SK-N-DZ (cell line): ENCODE results near the gene MYCBP2.

Experiments used
- DNase-seq: peaks from one replicate; pipeline ENCODE4 v3.0.0-alpha.2; 2015; ENCODE audit warnings: low spot score

Gene MYCBP2

GRCh38 chr13:77094773-77095172 is 232.1 kb downstream of the MYCBP2 start:
- no peak for DNase-seq

DNA sequence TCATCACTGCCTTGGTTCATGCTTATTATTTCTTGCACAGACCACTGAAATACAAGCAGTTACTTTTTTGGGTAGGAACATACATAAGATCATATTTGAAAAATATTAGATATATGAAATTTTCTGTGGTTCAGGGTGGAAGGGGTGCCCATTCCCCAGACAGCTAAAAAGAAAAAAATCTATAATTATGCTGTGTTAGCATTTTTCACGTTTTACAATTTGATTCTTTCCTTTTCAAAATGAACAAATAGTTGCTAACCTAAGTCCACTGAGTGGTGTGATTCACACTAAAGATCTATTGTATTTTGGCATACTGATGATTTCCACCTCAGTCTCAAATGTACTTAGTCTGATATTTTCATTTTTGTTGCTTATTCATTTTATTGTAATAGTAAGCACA is 233.2 kb downstream of the MYCBP2 start:
- no peak for DNase-seq

DNA sequence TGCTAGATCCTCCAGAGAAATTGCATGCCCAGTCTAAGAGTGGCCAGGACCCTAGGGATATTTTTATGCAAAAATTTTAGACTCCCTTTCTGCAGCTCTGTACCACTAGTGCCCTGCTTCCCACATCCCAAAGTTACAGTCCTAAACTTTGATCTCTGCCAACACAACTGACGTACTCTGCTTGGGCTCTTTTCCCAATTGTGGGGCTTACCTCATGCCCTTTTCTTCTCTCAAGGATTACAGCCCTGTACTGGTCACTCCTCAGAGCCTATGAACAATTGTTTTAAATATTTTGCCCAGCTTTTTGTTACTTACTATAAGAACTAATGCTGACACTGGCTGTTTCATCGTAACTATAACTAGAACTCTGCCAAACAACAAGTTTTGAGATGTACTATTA is 242.1 kb downstream of the MYCBP2 start:
- no peak for DNase-seq

GRCh38 chr13:77079902-77080413 is 246.9 kb downstream of the MYCBP2 start:
- DNase-seq: no peak

- DNase-seq: no peak
These were observed 259.4 kb downstream of the MYCBP2 start for GRCh38 chr13:77067519-77067918.

- DNase-seq: no peak
These were observed 261.3 kb downstream of the MYCBP2 start for GRCh38 chr13:77065461-77066147.

- DNase-seq: no peak
These were observed 264.8 kb downstream of the MYCBP2 start for GRCh38 chr13:77062097-77062496.

GRCh38 chr13:77061362-77061761 is 265.5 kb downstream of the MYCBP2 start:
- DNase-seq: no peak

DNA sequence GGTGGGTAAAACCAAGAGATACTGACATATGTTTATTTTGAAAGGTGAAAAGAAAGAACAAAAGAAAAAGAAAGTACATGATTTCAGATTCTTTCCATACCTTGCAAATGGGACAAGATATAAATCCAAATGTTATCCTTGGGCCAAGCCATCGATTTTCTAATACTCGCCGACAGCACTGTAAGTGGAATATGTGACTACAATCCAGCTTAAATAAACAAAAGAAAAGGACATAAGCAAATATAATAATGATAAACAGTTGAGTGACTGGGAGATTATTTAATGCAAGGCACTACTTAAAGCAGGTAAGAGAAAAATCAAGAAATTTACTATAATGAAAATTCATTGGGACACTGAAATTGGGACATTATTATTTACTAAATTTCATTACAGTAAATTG is 270.0 kb downstream of the MYCBP2 start:
- no peak for DNase-seq

GRCh38 chr13:77056382-77056781 is 270.5 kb downstream of the MYCBP2 start:
- no peak for DNase-seq

DNA sequence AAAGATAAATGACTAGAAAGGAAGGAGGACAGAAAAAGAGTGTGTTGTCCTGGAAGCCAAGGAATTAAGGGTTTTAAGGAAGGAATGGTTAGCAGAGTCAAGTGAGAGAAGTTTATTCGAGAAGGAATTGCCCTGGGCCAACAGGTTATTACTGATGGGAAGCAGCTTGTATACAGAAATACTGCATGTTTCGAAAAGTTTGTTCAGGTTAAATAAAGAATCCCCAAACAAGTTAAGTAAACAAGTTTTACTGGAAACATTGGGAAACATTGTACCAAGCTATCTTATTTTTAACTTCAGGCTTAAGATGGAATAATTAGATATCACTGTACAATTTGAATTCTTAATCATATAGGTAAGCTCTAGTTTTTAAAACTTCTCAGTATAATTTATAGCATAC is 271.7 kb downstream of the MYCBP2 start:
- DNase-seq: no peak

DNA sequence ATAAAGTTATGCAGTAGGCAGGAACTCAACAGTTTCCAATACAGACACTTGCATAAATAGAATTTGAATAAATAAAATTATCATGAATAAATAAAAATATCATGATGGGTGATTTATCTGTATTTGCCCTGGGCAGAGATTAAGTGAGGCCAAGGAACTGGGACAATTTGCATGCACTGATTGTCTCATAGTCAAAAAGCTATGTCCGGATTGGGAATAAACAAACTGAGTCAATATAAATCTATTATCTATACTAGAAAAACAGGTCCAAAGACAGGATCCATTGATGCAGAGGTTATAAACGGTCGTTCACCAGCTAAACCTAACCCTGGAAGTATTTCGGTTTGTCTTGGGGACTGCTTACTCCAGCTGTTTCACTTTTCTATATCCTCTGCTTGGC is 273.7 kb downstream of the MYCBP2 start:
- no peak for DNase-seq

DNA sequence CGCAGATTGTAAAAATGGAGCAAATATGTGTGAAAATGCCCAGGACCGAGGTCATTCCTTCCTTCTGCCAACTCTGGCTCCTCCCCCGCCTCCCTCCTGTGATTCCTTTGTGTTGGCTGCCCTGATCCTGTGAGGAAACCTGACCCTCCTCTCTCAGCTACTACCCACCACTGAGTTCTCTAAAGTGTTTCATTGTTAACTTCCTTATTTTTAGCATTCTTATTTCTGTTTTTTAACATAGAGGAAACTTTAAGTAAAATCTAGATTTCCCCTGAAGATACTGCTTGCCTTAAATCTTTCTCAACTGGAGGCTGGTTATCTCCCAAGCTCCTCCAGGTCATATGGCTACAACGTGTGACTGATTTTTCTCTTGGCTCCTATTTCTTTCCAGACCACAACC is 278.2 kb downstream of the MYCBP2 start:
- no peak for DNase-seq

DNA sequence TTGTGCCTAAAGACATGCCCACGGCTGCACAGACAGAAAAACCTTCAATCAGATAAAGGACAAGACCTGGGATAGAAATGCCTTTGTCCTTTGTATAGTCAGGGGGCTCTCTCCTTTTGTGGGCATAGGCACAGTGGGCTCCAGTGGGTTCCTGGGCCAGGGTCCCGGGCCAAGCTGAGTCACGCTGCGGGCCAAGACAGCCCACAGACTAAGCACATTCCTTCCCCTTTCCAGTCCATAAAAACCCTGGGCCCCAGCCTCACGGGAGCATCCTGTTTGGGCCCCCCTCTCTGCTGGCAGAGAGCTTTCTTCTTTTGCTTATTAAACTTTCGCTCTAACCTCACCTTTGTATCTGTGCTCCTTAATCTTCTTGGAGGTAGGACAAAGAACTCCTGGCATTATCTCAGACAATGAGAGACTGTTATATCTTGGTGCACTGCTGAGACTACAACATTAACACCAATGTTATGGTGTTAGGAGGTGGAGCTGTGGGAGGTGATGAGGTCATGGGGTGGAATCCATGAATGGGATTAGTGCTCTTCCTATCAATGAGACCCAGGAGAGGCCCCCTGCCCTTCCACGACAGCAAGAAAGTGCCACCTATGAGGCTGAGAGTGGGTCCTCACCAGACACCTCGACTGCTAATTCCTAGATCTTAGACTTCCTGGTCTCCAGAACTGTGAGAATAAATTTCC is 279.1 kb downstream of the MYCBP2 start:
- DNase-seq: no peak

- DNase-seq: no peak
These were observed 284.2 kb downstream of the MYCBP2 start for GRCh38 chr13:77042566-77043177.

GRCh38 chr13:77040835-77041234 is 286.1 kb downstream of the MYCBP2 start:
- no peak for DNase-seq

DNA sequence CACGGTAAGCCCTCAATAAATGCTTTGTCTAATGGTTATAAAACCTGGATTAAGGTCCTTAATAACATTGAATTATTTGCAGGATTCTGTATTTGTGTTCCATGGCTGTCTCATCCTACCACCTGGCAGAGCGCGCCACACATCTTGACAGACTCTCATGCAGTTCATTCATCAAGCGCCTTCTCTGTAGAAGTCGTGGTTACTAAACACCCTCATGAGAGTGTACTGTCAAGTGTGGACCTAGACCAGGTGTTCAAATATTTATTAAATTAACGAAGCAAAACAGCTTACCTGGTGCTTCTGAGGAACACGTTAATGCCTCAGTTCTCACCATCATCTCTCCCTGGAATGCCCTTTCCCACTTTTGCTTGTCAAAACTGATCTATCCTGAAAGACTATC is 286.8 kb downstream of the MYCBP2 start:
- DNase-seq: no peak

DNA sequence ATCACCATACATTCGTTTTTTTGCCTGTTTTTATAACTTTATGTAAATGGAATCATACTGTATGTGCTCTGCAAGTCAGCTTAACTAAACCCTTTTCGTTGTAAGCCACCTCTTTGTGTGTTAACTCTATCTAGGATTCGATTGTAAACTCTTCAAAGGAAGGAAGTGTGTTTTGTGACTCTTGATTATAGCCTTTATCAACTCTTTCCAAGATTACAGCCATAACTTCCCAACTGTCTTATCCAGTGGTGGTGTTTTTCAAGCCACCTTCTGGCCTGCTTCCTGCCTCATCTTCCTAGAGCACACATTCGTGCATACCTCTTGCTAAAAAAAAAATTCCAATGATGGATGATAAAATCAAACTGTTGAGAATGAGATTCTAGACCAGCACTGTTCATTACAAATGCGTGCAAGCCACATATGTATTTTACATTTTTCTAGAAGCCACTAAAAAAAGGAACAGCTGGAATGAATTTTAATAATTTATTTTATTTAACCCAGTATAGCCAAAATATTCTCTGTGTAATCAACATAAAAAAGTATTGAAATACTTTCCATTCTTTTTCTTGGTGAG is 287.9 kb downstream of the MYCBP2 start:
- DNase-seq: no peak

GRCh38 chr13:77036279-77036678 is 290.6 kb downstream of the MYCBP2 start:
- no peak for DNase-seq

GRCh38 chr13:77034881-77035280 is 292.0 kb downstream of the MYCBP2 start:
- no peak for DNase-seq

DNA sequence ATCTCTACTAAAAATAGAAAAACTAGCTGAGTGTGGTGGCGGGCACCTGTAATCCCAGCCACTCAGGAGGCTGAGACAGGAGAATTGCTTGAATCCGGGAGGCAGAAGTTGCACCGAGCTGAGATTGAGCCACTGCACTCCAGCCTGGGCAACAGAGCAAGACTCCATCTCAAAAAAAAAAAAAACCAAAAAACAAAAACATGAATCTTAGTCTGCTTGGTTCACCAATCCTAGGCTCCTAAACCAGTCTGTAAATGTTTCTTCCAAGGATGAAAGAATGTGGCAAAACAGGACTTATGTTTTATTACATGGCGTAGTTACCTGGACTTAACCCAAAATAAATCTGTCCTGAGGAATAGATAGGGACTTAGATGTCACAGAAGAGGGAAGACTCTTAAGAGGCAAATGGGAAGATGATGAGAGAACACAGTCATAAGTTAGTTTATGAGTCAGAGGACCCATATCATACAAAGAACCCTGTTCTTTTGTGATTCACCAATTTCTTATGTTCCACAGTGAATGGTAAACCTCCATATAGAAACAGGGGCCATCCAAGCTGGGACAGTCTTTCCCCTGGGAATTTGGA is 293.1 kb downstream of the MYCBP2 start:
- DNase-seq: no peak

- no peak for DNase-seq
These were observed 295.1 kb downstream of the MYCBP2 start for GRCh38 chr13:77031656-77032243.
